Osteoblast (primary cell): Measurements from ENCODE around the gene PARD6B. TPM values are rescaled to one million over a fixed set of nuclear protein-coding genes. Genes with fewer than 3 reads are reported as not detected.
"Not testable (repeated sequence)": the region's sequence is repeated elsewhere in the genome, so short reads cannot be mapped to it uniquely, and the experiment has no call there.

ENCODE experiments used
- DNase-seq: peaks from one replicate; pipeline ENCODE4 v3.0.0; 2011; ENCODE audit warnings: low spot score, mixed read lengths; ENCODE audit not compliant: insufficient read length; ENCODE audit errors: missing footprints
- H2AFZ ChIP-seq: 2 replicates; pipeline ENCODE4 v1.6.0; 2011; ENCODE audit warnings: mild to moderate bottlenecking, low read length
- H3K27ac ChIP-seq: 2 replicates; pipeline ENCODE4 v1.5.1; 2011; ENCODE audit warnings: mild to moderate bottlenecking, low read depth, low read length, moderate library complexity
- H3K27me3 ChIP-seq: 2 replicates; pipeline ENCODE4 v1.6.0; 2012; ENCODE audit warnings: mild to moderate bottlenecking, control low read depth, inconsistent platforms, low read length, moderate library complexity; ENCODE audit not compliant: insufficient read depth
- H3K36me3 ChIP-seq: 2 replicates; pipeline ENCODE4 v1.5.1; 2011; ENCODE audit warnings: mild to moderate bottlenecking, low read length, control low read depth, moderate library complexity; ENCODE audit not compliant: insufficient read depth
- H3K4me1 ChIP-seq: 2 replicates; pipeline ENCODE4 v1.5.1; 2011; ENCODE audit warnings: mild to moderate bottlenecking, low read length, control low read depth, moderate library complexity; ENCODE audit not compliant: insufficient read depth
- H3K4me2 ChIP-seq: 2 replicates; pipeline ENCODE4 v1.6.0; 2011; ENCODE audit warnings: mild to moderate bottlenecking, low read length; ENCODE audit not compliant: insufficient read depth
- H3K4me3 ChIP-seq: fragments of 200-600 bp; sonication (generic); 3 replicates; pipeline ENCODE4 v1.5.1; 2012; ENCODE audit warnings: mild to moderate bottlenecking, low read length, inconsistent platforms; ENCODE audit not compliant: insufficient read depth
- H3K79me2 ChIP-seq: 2 replicates; pipeline ENCODE4 v1.6.0; 2012; ENCODE audit warnings: mild to moderate bottlenecking, low read length, control low read depth, inconsistent platforms; ENCODE audit not compliant: insufficient read depth
- H3K9me3 ChIP-seq: 2 replicates; pipeline ENCODE4 v1.5.1; 2011; ENCODE audit warnings: low read depth, low read length, control low read depth
- H4K20me1 ChIP-seq: 2 replicates; pipeline ENCODE4 v1.6.0; 2012; ENCODE audit warnings: mild to moderate bottlenecking, low read length, control low read depth; ENCODE audit not compliant: insufficient read depth
- total RNA-seq: library from RNA; depleted of rRNA; stranded (reverse); fragments of >200 nt; gene quantifications from 2 replicates; pipeline ENCODE4 v1.2.3, GENCODE V29; 2012
- TF ChIP-seq, protein P1 (sequence below): IDR thresholded peaks from 2 replicates; pipeline ENCODE4 v1.5.1; 2011; ENCODE audit warnings: mild to moderate bottlenecking, low read depth, low read length, moderate library complexity; ENCODE audit errors: extremely low read depth

The PARD6B gene
- total RNA-seq, 1 donor, result 0.72 TPM

DNA sequence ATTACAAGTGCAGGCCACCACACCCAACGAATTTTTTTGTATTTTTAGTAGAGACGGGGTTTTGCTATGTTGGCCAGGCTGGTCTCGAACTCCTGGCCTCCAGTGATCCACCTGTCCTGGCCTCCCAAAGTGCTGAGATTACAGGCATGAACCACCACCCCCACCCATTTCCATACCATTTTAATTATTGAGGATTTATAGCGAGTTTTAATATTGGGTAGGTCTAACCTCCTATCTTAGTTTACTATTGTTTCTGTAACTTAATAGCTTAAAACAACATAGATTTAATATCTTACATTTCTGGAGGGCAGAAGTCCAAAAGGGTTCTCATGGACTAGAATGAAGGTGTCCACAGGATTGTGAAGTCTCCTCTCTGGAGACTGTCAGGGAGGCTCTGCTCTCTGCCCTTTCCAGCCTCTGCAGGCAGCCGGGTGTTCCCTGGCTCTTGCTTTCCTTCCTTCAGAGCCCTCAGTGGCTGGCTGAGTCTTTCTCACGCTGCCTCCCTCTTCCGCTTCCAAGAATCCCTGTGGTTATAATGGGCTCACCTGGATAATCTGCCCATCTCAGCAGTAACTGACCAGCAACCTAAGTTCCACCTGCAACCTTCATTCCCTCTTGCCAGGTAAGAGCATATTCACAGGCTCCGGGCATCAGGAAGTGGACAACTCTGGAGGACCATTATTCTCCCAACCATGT is 44.9 kb downstream of the PARD6B start:
- no peaks in the 10 kb centered on the region for H4K20me1 ChIP-seq
- DNase-seq, result no peak
- H2AFZ ChIP-seq, result peak overlapping the region; percentile 47
- H3K27me3 ChIP-seq, result peaks cover 8% of the 10 kb centered on the region
- H3K4me3 ChIP-seq, result no peak overlapping the region
- no peaks in the 10 kb centered on the region for H3K4me1 ChIP-seq
- no peak overlapping the region for H3K27ac ChIP-seq
- no peak overlapping the region for H3K4me2 ChIP-seq
- no peaks in the 10 kb centered on the region for H3K36me3 ChIP-seq
- H3K79me2 ChIP-seq, result no peaks in the 10 kb centered on the region
- TF ChIP-seq, protein P1, sequence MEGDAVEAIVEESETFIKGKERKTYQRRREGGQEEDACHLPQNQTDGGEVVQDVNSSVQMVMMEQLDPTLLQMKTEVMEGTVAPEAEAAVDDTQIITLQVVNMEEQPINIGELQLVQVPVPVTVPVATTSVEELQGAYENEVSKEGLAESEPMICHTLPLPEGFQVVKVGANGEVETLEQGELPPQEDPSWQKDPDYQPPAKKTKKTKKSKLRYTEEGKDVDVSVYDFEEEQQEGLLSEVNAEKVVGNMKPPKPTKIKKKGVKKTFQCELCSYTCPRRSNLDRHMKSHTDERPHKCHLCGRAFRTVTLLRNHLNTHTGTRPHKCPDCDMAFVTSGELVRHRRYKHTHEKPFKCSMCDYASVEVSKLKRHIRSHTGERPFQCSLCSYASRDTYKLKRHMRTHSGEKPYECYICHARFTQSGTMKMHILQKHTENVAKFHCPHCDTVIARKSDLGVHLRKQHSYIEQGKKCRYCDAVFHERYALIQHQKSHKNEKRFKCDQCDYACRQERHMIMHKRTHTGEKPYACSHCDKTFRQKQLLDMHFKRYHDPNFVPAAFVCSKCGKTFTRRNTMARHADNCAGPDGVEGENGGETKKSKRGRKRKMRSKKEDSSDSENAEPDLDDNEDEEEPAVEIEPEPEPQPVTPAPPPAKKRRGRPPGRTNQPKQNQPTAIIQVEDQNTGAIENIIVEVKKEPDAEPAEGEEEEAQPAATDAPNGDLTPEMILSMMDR, result no peak
- no peaks in the 10 kb centered on the region for H3K9me3 ChIP-seq

DNA sequence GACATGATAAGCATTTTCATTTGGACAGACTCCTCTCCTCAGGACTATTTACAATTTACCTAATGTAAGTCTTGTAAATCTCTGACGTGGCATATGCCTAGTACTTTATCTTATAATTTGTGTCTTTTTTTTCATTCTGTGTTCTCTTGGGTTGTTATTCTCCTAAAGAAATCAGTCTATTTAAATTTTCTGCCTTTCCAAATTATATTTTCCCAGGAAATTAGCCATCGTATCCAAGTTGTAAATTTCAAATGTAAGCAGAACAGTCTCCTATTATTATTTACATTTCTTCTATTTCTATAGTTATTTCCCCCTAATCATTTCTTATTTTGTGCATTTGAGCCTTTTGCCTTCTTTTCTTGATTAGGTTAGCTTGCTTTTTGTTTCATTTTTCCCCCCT is 46.0 kb downstream of the PARD6B start:
- Histone ChIP-seq H3K4me1 (no peaks in the 10 kb centered on the region), H4K20me1 (no peaks in the 10 kb centered on the region), H3K79me2 (no peaks in the 10 kb centered on the region), H3K9me3 (no peaks in the 10 kb centered on the region), H3K4me2 (no peak overlapping the region), H2AFZ (no peak overlapping the region), H3K27me3 (peaks cover 8% of the 10 kb centered on the region), H3K27ac (no peak overlapping the region), H3K36me3 (no peaks in the 10 kb centered on the region), H3K4me3 (no peak overlapping the region)
- no peak for DNase-seq
- TF ChIP-seq, protein P1, result no peak

DNA sequence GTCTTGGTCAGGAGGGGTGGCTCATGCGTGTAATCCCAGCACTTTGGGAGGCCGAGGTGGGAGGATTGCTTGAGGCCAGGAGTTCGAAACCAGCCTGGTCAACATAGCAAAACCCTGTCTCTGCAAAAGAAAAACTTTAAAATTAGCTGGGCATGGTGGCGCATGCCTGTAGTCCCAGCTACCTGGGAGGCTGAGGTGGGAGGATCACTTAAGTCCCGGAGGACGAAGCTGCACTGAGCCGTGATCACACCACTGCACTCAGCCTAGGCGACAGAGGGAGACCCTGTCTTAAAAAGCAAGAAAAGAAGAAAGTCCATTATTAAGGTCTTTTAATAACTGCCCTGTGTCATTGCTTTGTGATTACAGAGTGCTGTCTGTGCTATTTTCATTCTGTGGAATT is 47.6 kb downstream of the PARD6B start:
- H3K4me3 ChIP-seq, DNase-seq, H3K4me2 ChIP-seq: not testable (repeated sequence)

DNA sequence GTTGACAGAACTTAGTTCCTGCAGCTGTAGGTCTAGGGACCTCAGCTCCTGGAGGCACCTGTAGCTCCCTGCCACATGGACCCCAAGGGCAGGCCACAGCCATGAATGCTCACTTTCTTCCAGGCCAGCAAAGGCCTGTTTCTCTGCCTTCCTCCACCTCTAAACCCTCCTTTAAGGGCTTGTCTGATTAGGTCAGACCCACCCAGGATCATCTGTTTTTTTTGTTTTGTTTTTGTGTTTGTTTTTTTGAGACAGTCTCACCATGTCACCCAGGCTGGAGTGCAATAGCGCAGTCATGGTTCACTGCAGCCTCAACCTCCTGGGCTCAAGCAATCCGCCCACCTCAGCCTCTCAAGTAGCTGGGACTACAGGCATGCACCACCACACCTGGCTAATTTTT is 52.0 kb downstream of the PARD6B start:
- no peaks in the 10 kb centered on the region for H3K36me3 ChIP-seq
- H2AFZ ChIP-seq, result no peak overlapping the region
- H4K20me1 ChIP-seq, result no peaks in the 10 kb centered on the region

More for the DNA sequence above, 47.6 kb downstream of the PARD6B start:
- not testable (repeated sequence) for H3K27me3 ChIP-seq, H4K20me1 ChIP-seq, H2AFZ ChIP-seq, H3K9me3 ChIP-seq, H3K36me3 ChIP-seq, H3K27ac ChIP-seq, H3K79me2 ChIP-seq, H3K4me1 ChIP-seq

More for the DNA sequence above, 52.0 kb downstream of the PARD6B start:
- Histone ChIP-seq H3K79me2 (no peaks in the 10 kb centered on the region), H3K4me3 (no peak overlapping the region), H3K9me3 (no peaks in the 10 kb centered on the region), H3K27ac (no peak overlapping the region), H3K27me3 (peaks cover 5% of the 10 kb centered on the region), H3K4me1 (peaks cover 4% of the 10 kb centered on the region), H3K4me2 (no peak overlapping the region)
- DNase-seq, result no peak
- TF ChIP-seq, protein P1, result no peak
